GM19467 (cell line): ENCODE data around the gene AUTS2.

Experiments used
- ATAC-seq: cut with Tn5 transposase; IDR thresholded peaks from one replicate; pipeline ENCODE4 v1.9.1; 2021; ENCODE audit warnings: mild to moderate bottlenecking, moderate library complexity; ENCODE audit not compliant: unreplicated experiment

Gene AUTS2

GRCh38 chr7:70152313-70152712 is 554.0 kb downstream of the AUTS2 start:
- ATAC-seq: no peak

GRCh38 chr7:70153933-70154332 is 555.7 kb downstream of the AUTS2 start:
- ATAC-seq: no peak

GRCh38 chr7:70154521-70155180 is 556.4 kb downstream of the AUTS2 start:
- ATAC-seq: no peak

GRCh38 chr7:70156057-70156456 is 557.8 kb downstream of the AUTS2 start:
- no peak for ATAC-seq

- no peak for ATAC-seq
Observed at GRCh38 chr7:70159121-70159520, 560.8 kb downstream of the AUTS2 start.

- ATAC-seq: no peak
Observed at GRCh38 chr7:70165477-70166170, 567.3 kb downstream of the AUTS2 start.

GRCh38 chr7:70171369-70171920 is 573.2 kb downstream of the AUTS2 start:
- ATAC-seq: no peak

GRCh38 chr7:70177166-70177565 is 578.9 kb downstream of the AUTS2 start:
- no peak for ATAC-seq

GRCh38 chr7:70178211-70178610 is 579.9 kb downstream of the AUTS2 start:
- ATAC-seq: no peak

- no peak for ATAC-seq
Observed at GRCh38 chr7:70178787-70179186, 580.5 kb downstream of the AUTS2 start.

GRCh38 chr7:70182521-70182920 is 584.2 kb downstream of the AUTS2 start:
- no peak for ATAC-seq

GRCh38 chr7:70183278-70183677 is 585.0 kb downstream of the AUTS2 start:
- ATAC-seq: no peak

GRCh38 chr7:70188901-70189650 is 590.8 kb downstream of the AUTS2 start:
- ATAC-seq: no peak

GRCh38 chr7:70189776-70190175 is 591.5 kb downstream of the AUTS2 start:
- no peak for ATAC-seq

- ATAC-seq: no peak
Observed at GRCh38 chr7:70190281-70190680, 592.0 kb downstream of the AUTS2 start.

GRCh38 chr7:70193514-70193913 is 595.2 kb downstream of the AUTS2 start:
- no peak for ATAC-seq

- ATAC-seq: no peak
Observed at GRCh38 chr7:70208236-70209063, 610.2 kb downstream of the AUTS2 start.

GRCh38 chr7:70210200-70210935 is 612.1 kb downstream of the AUTS2 start:
- ATAC-seq: no peak

- ATAC-seq: no peak
Observed at GRCh38 chr7:70210936-70211310, 612.6 kb downstream of the AUTS2 start.

GRCh38 chr7:70212281-70212680 is 614.0 kb downstream of the AUTS2 start:
- no peak for ATAC-seq
